ENCODE results near the gene GCNA. TPM values are rescaled to one million over a fixed set of nuclear protein-coding genes. Genes with fewer than 3 reads are reported as not detected.

Gene GCNA
- total RNA-seq: 0.81 TPM

- no peak for DNase-seq (ENCODE audit: low read depth in 2 of 3, low spot score in 2 of 3)
Observed at GRCh38 chrX:71578253-71579135, at the start of gene GCNA. GCNA (plus strand) TSS chrX:71578437; CDS start chrX:71580822, 2,385 bp downstream.

GRCh38 chrX:71532078-71532752 is 46.0 kb upstream of the GCNA start:
- peak; percentile 44 to 77 (median 58) for DNase-seq (ENCODE audit: low read depth in 2 of 3, low spot score in 2 of 3)

- peak; percentile 77 to 97 (median 94) for DNase-seq (ENCODE audit: low read depth in 2 of 3, low spot score in 2 of 3)
Observed at GRCh38 chrX:71532753-71533425, 45.3 kb upstream of the GCNA start, which contains the start of gene OGT. OGT (plus strand) TSS chrX:71533104; CDS start chrX:71533300, 196 bp downstream.

GRCh38 chrX:71533516-71533850 is 44.8 kb upstream of the GCNA start:
- no peak for DNase-seq (ENCODE audit: low read depth in 2 of 3, low spot score in 2 of 3)

GRCh38 chrX:71533851-71534561 is 44.2 kb upstream of the GCNA start:
- peak in 1 of 3 donors; percentile 48 for DNase-seq (ENCODE audit: low read depth in 2 of 3, low spot score in 2 of 3)

- DNase-seq (ENCODE audit: low read depth in 2 of 3, low spot score in 2 of 3): no peak
Observed at GRCh38 chrX:71534773-71535544, 43.3 kb upstream of the GCNA start.

GRCh38 chrX:71536285-71536684 is 42.0 kb upstream of the GCNA start:
- DNase-seq (ENCODE audit: low read depth in 2 of 3, low spot score in 2 of 3): no peak

GRCh38 chrX:71537743-71538142 is 40.5 kb upstream of the GCNA start:
- DNase-seq (ENCODE audit: low read depth in 2 of 3, low spot score in 2 of 3): no peak

- DNase-seq (ENCODE audit: low read depth in 2 of 3, low spot score in 2 of 3): no peak
Observed at GRCh38 chrX:71540801-71541200, 37.4 kb upstream of the GCNA start.

GRCh38 chrX:71541210-71542022 is 36.8 kb upstream of the GCNA start:
- no peak for DNase-seq (ENCODE audit: low read depth in 2 of 3, low spot score in 2 of 3)

- no peak for DNase-seq (ENCODE audit: low read depth in 2 of 3, low spot score in 2 of 3)
Observed at GRCh38 chrX:71542411-71542810, 35.8 kb upstream of the GCNA start.

- no peak for DNase-seq (ENCODE audit: low read depth in 2 of 3, low spot score in 2 of 3)
Observed at GRCh38 chrX:71542825-71543224, 35.4 kb upstream of the GCNA start.

- no peak for DNase-seq (ENCODE audit: low read depth in 2 of 3, low spot score in 2 of 3)
Observed at GRCh38 chrX:71543316-71543715, 34.9 kb upstream of the GCNA start.

GRCh38 chrX:71545364-71545763 is 32.9 kb upstream of the GCNA start:
- no peak for DNase-seq (ENCODE audit: low read depth in 2 of 3, low spot score in 2 of 3)

- DNase-seq (ENCODE audit: low read depth in 2 of 3, low spot score in 2 of 3): no peak
Observed at GRCh38 chrX:71546879-71547278, 31.4 kb upstream of the GCNA start.

GRCh38 chrX:71547339-71547738 is 30.9 kb upstream of the GCNA start:
- no peak for DNase-seq (ENCODE audit: low read depth in 2 of 3, low spot score in 2 of 3)

GRCh38 chrX:71549986-71550385 is 28.3 kb upstream of the GCNA start:
- DNase-seq (ENCODE audit: low read depth in 2 of 3, low spot score in 2 of 3): no peak

- no peak for DNase-seq (ENCODE audit: low read depth in 2 of 3, low spot score in 2 of 3)
Observed at GRCh38 chrX:71550578-71550977, 27.7 kb upstream of the GCNA start.

- DNase-seq (ENCODE audit: low read depth in 2 of 3, low spot score in 2 of 3): no peak
Observed at GRCh38 chrX:71556036-71556435, 22.2 kb upstream of the GCNA start.
